Measurements from ENCODE around the gene ATG16L1. TPM values are rescaled to one million over a fixed set of nuclear protein-coding genes. Genes with fewer than 3 reads are reported as not detected.

ATG16L1 gene
- total RNA-seq, 2 experiments from 2014 or later: 22.1 to 24.4 TPM

- Mint-ChIP-seq H3K36me3 (ENCODE audit: low read depth) (no peaks in the 10 kb centered on the region), H3K9me3 (no peaks in the 10 kb centered on the region), H3K4me1 (ENCODE audit: low read depth) (peaks cover 10% of the 10 kb centered on the region), H3K27me3 (no peaks in the 10 kb centered on the region), H3K27ac (no peak overlapping the region), H3K4me3 (no peak overlapping the region)
- ATAC-seq: no peak
- no peak for TF ChIP-seq CTCF (IDR thresholded peaks at IDR 0.05)
- ChIA-PET POLR2A (interaction anchor here (0.7 kb wide), 1 partner anchor 13 kb away, joined by 3 read pairs; no protein-coding TSS in a partner anchor), CTCF (interaction anchor here (1.5 kb wide), 1 partner anchor 40 kb away, joined by 5 read pairs; the partner anchor contains the start of gene ATG16L1)
- DNase-seq: no peak
- intact Hi-C loops (cut with micrococcal nuclease): no loop called here
These were observed 40.5 kb upstream of the ATG16L1 start for GRCh38 chr2:233210843-233211547.

GRCh38 chr2:233211548-233211895 is 40.0 kb upstream of the ATG16L1 start:
- intact Hi-C loops (cut with micrococcal nuclease): no loop called here
- CTCF ChIA-PET: no interaction called here
- Mint-ChIP-seq H3K36me3 (ENCODE audit: low read depth) (no peaks in the 10 kb centered on the region), H3K27ac (no peak overlapping the region), H3K27me3 (no peaks in the 10 kb centered on the region), H3K9me3 (no peaks in the 10 kb centered on the region), H3K4me3 (no peak overlapping the region), H3K4me1 (ENCODE audit: low read depth) (peaks cover 10% of the 10 kb centered on the region)
- ATAC-seq: no peak
- POLR2A ChIA-PET: no interaction called here
- no peak for TF ChIP-seq CTCF (IDR thresholded peaks at IDR 0.05)
- DNase-seq: no peak

- ChIA-PET POLR2A (no interaction called here), CTCF (no interaction called here)
- H3K27me3 Mint-ChIP-seq: no peaks in the 10 kb centered on the region
These were observed 38.5 kb upstream of the ATG16L1 start for GRCh38 chr2:233213011-233213410.

GRCh38 chr2:233213975-233214374 is 37.5 kb upstream of the ATG16L1 start:
- H3K36me3 Mint-ChIP-seq (ENCODE audit: low read depth): no peaks in the 10 kb centered on the region
- CTCF ChIA-PET: no interaction called here
- intact Hi-C loops (cut with micrococcal nuclease): no loop called here
- TF ChIP-seq CTCF (IDR thresholded peaks at IDR 0.05): no peak
- ATAC-seq: no peak
- H3K27ac Mint-ChIP-seq: no peak overlapping the region
- peaks cover 9% of the 10 kb centered on the region for H3K4me1 Mint-ChIP-seq (ENCODE audit: low read depth)
- H3K4me3 Mint-ChIP-seq: no peak overlapping the region
- DNase-seq: no peak
- no peaks in the 10 kb centered on the region for H3K27me3 Mint-ChIP-seq
- POLR2A ChIA-PET: no interaction called here
- no peaks in the 10 kb centered on the region for H3K9me3 Mint-ChIP-seq

More at GRCh38 chr2:233213011-233213410, 38.5 kb upstream of the ATG16L1 start:
- intact Hi-C loops (cut with micrococcal nuclease): no loop called here
- H3K4me3 Mint-ChIP-seq: no peak overlapping the region
- ATAC-seq (no peak), DNase-seq (no peak)
- no peak overlapping the region for H3K27ac Mint-ChIP-seq
- no peaks in the 10 kb centered on the region for H3K9me3 Mint-ChIP-seq
- no peaks in the 10 kb centered on the region for H3K36me3 Mint-ChIP-seq (ENCODE audit: low read depth)
- no peak for TF ChIP-seq CTCF (IDR thresholded peaks at IDR 0.05)
- peaks cover 10% of the 10 kb centered on the region for H3K4me1 Mint-ChIP-seq (ENCODE audit: low read depth)

GRCh38 chr2:233217892-233218377 is 33.5 kb upstream of the ATG16L1 start:
- POLR2A ChIA-PET: interaction anchor here (0.7 kb wide), 1 partner anchor 33 kb away, joined by 3 read pairs; the partner anchor contains the start of gene ATG16L1
- Mint-ChIP-seq H3K4me1 (ENCODE audit: low read depth) (no peaks in the 10 kb centered on the region), H3K4me3 (no peak overlapping the region), H3K27me3 (no peaks in the 10 kb centered on the region), H3K9me3 (no peaks in the 10 kb centered on the region), H3K27ac (no peak overlapping the region), H3K36me3 (ENCODE audit: low read depth) (no peaks in the 10 kb centered on the region)
- CTCF ChIA-PET: interaction anchor here (1.3 kb wide), 1 partner anchor 9 kb away, joined by 5 read pairs; no protein-coding TSS in a partner anchor
- no peak for ATAC-seq
- no peak for DNase-seq
- no peak for TF ChIP-seq CTCF (IDR thresholded peaks at IDR 0.05)
- intact Hi-C loops (cut with micrococcal nuclease): no loop called here

Data from activated CD8-positive, alpha-beta T cell treated with anti-CD3 and anti-CD28 coated beads for 36 hours (primary cell).